HG03571 (cell line): ENCODE results near the gene CCL4L2.
"Not testable (repeated sequence)": the region's sequence is repeated elsewhere in the genome, so short reads cannot be mapped to it uniquely, and the experiment has no call there.

Experiments used
- ATAC-seq: cut with Tn5 transposase; IDR thresholded peaks from one replicate; pipeline ENCODE4 v1.9.1; 2021; ENCODE audit not compliant: unreplicated experiment

The CCL4L2 gene

DNA sequence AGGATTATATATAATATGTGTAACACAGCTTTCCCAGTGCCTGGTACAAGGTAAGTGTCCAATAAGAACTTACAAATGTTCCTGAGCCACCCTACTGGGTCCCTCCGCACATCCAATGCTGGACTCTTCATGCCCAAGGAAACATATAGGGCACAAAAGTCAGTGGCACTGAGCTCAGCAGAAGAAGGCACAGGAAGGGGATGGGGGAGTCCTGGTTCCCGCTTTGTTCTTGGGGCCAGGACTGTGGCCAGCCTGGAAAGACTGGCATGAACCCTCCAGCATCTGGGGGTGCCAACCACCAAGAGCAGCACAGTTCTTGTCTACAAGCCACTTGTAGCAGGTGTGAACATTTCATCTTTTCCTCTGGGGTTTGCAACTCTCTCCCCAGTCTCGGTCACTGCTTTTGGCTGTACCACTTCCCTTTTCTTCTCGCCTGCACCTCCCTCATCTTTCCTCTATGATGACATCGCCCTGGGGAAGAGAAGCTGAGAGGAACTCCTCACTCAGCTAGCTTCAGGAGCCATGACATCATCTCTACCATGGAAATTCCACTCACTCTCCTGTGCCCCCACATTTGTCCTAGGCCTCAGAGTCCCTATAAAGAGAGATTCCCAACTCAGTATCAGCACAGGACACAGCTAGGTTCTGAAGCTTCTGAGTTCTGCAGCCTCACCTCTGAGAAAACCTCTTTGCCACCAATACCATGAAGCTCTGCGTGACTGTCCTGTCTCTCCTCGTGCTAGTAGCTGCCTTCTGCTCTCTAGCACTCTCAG lies at the start of gene CCL4L2:
CCL4L2 (plus strand) TSS at position 625 of the 773 bp plus-strand sequence.
- ATAC-seq = peak; percentile 56

- ATAC-seq = not testable (repeated sequence)
Observed at GRCh38 chr17:36168836-36169235, 42.0 kb upstream of the CCL4L2 start.

- ATAC-seq = not testable (repeated sequence)
Observed at GRCh38 chr17:36176536-36176935, 34.3 kb upstream of the CCL4L2 start, which contains the start of gene TBC1D3B. Gene TBC1D3B, minus strand, starts transcription at chr17:36176636. Its CDS starts 1,586 bp downstream, at chr17:36175050.

DNA sequence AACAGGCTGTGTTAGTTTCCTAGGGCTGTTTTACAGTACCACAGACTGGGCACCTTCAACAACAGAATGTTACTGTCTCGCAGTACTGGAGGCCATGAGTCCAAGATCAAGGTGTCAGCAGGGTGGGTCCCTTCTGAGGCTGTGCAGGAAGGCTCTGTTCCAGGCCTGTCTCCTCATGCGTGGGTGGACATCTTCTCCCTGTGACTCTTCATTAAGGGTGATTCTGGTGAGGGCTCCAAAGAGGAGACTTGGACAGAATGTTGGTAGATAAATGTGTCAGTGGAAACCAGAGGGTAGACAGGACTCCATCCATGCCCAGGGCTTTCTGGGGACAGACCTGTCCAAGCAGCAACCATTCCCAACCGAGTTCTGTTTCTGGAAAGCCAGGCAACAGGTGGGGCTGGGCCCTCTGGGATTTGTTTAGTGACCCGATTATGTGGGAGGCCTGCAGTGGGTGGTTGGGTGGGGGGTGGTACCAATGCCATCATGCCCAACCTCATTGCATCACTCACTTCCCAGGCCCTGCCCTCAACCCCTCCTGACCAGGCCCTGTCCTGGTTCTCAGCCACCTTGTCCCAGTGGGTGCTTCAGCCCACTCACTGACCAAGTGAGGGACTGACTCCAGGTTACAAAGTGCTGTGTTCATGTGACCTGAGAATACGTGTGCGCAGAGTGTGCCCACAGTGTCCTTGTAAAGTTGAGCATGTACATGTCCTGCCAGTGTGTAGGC lies 29.3 kb upstream of the CCL4L2 start:
- ATAC-seq = not testable (repeated sequence)

- no peak for ATAC-seq
Observed at GRCh38 chr17:36182176-36183000, 28.5 kb upstream of the CCL4L2 start.

GRCh38 chr17:36183001-36183971 lies 27.6 kb upstream of the CCL4L2 start:
- no peak for ATAC-seq

DNA sequence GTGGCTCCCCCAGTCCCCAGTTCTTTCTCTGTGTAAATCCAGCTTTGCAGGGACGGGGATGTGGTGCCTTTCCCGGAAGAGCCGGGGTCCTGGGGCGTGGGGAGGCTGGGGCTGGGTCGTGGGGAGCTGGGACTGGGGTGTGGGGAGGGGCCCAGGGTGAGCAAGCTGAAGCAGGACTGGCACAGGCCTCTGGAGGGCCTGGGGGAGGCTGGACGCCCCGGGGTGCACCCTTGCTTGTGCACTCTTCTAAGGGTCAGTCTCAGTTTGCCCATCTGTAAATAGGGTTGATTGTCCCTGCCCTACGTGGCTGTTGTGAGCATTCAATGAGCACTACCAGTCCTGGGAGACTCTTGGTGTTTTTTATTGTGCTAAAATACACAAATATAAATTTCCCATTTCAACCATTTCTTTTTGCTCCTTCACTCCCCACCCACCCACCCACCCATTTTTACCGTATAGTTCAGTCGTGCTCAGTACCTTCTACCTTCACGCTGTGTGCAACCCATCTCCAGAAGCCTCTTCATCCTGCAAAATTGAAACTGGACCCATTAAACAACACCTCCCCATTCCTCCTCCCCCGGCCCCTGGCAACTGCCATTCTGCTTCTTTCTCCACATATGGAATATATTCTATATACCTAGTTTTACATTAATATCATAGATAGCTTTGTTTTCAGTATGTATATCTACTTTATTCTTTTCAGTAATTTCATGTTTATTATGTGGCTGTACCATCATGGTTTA lies 26.7 kb upstream of the CCL4L2 start:
- no peak for ATAC-seq

DNA sequence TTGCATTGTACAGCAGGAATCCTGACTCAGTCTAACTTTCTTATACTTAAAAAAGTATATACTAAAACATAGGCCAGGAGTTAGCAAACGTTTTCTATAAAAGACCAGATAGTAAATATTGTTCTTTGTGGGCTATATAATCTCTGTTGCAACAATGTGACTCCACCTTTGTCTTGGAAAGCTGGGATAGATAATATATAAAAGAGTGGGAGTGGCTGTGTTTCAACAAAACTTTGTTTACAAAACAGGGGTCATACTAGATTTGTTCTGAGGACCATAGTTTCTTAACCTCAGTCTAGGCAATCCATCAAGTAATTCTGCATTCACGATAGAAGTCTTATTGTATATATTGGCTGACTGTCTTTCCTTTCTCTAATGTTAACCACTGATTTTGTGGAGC lies 25.4 kb upstream of the CCL4L2 start:
- ATAC-seq = no peak

- not testable (repeated sequence) for ATAC-seq
Observed at GRCh38 chr17:36186810-36187763, 23.8 kb upstream of the CCL4L2 start.

- not testable (repeated sequence) for ATAC-seq
Observed at GRCh38 chr17:36187943-36188665, 22.8 kb upstream of the CCL4L2 start.

DNA sequence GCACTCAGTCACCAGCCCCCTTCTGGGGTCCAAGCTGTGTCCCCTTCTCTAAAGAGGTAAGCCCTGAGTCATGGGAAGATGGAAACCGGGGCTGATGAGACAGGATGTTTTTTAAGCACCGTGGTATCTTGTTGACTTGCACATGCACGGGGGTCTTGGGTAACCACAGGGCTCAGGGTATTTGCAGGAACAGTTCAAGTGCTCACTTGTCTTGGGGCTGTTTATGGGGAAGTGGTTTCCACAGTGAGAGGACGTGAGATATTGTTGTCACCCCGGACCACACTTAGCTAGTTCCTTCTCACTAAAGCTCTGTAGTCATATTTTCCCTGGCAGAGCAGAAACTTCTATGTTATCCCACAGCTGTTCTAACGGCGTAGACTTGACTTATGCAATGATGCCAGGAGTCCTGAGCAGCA lies 22.0 kb upstream of the CCL4L2 start:
- ATAC-seq = no peak

DNA sequence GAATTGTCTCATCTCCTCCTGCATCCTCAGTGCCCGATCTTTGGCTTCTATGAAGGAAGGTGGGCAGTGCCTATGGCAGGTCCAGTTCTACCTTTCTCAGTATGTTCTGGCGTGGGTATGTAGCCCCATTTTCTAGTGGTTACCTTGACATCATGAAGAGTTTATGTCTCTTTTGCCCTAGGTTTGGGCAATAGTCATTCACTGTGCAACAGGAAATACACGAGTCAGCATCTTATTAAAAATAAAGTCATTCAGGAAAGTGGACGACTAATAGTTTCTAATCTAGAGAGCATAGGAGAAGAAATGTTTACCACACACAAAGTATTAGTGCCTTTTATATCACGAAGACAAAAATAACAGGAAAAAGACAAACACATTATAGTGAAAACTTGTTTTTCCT lies 20.9 kb upstream of the CCL4L2 start:
- not testable (repeated sequence) for ATAC-seq

GRCh38 chr17:36190549-36191330 lies 20.1 kb upstream of the CCL4L2 start:
- ATAC-seq = not testable (repeated sequence)

DNA sequence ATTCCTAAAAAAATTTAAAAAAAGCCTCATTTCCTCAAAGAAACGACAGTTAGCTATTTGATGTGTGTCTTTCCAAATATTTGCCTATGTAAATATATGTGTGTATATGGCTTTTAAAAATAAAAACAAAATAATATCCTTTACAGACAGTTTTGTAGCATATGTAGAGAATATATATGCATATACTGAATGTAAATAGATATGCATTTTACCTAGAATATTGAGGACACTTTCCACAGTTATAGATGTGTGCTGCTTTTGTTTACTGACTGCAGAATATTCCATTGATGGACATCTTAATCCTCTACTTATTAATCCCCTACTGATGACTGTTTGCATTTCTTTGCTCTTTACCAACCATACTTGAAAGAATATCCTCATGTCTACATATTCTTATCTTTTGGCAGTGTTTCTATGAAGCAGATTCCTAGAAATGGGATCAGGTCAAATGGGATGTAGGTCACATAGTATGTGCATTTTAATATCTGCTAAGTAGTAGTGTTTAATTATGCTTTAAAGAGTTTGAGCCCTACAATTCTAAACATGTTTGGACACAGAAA lies 17.6 kb upstream of the CCL4L2 start:
- ATAC-seq = no peak

GRCh38 chr17:36194147-36194831 lies 16.6 kb upstream of the CCL4L2 start:
- not testable (repeated sequence) for ATAC-seq
